ENCODE results near the gene NDEL1. TPM values are rescaled to one million over a fixed set of nuclear protein-coding genes. Genes with fewer than 3 reads are reported as not detected.

NDEL1 gene
- total RNA-seq, 1 experiment from 2014 or later, result 38.4 TPM

DNA sequence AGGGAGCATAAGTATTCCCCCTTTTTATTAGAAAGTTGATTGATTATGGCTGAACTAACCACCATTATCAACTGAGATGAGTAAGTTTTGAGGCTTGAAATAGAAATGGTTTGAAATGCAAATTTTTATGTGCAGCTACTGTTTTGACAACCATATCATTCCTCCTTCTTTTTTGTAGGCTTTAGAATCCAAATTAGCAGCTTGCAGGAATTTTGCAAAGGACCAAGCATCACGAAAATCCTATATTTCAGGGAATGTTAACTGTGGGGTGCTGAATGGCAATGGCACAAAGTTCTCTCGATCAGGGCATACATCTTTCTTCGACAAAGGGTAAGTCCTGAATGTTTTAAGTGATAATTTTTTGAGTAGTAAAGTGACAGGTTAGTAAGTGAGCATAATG is 24.1 kb downstream of the NDEL1 start:
- H3K27me3 Mint-ChIP-seq (ENCODE audit: low read depth), result no peaks in the 10 kb centered on the region
- H3K4me1 Mint-ChIP-seq, result no peaks in the 10 kb centered on the region
- H2BK5ac ChIP-seq (ENCODE audit: insufficient read length, low read length), result no peak overlapping the region
- H3K23ac ChIP-seq (ENCODE audit: insufficient read length, low read depth, low read length), result no peak overlapping the region
- no peak overlapping the region for H3K4me2 ChIP-seq (ENCODE audit: insufficient read depth, insufficient read length, low read length)
- peaks cover 5 to 63% (median 38%) of the 10 kb centered on the region in 3 experiments; a peak in 5 of 7 replicates for H3K36me3 Mint-ChIP-seq (ENCODE audit: insufficient read depth in 1 of 3, low read depth in 3 of 3)
- H3K27ac Mint-ChIP-seq, result no peak overlapping the region
- H3K56ac ChIP-seq (ENCODE audit: insufficient read length, low read depth, low read length), result no peak overlapping the region
- H2BK20ac ChIP-seq (ENCODE audit: low read depth, low read length, poor library complexity, severe bottlenecking), result no peak overlapping the region
- H3K9me3 Mint-ChIP-seq, result no peaks in the 10 kb centered on the region
- H4K8ac ChIP-seq (replicated peaks; ENCODE audit: insufficient read length, low read depth, low read length), result no peak overlapping the region
- no peaks in the 10 kb centered on the region for H4K20me1 ChIP-seq (ENCODE audit: control insufficient read depth, insufficient read depth, insufficient read length)
- H2AFZ ChIP-seq (ENCODE audit: low read length), result no peak overlapping the region
- no peak overlapping the region for H2BK15ac ChIP-seq (ENCODE audit: low read depth, low read length)
- DNase-seq, result no peak
- no peak overlapping the region for H2AK5ac ChIP-seq (ENCODE audit: insufficient read length, low read length)
- H3K79me2 ChIP-seq (ENCODE audit: insufficient read depth, low read length), result no peaks in the 10 kb centered on the region
- no peaks in the 10 kb centered on the region for H3K23me2 ChIP-seq (ENCODE audit: insufficient read length, low read depth, low read length, poor library complexity, severe bottlenecking)
- H3K9me3 ChIP-seq (ENCODE audit: control insufficient read depth, low read depth, low read length), result no peaks in the 10 kb centered on the region
- WGBS (ENCODE audit: extremely low coverage, insufficient read length, low lambda C conversion rate), result no CpG with 5 or more reads among the region's 3 CpGs
- H3T11ph ChIP-seq (ENCODE audit: low read length), result no peak overlapping the region
- no peak overlapping the region for H4K5ac ChIP-seq (ENCODE audit: insufficient read length, low read depth, low read length)
- no peak overlapping the region for H4K91ac ChIP-seq (ENCODE audit: insufficient read length, low read depth, low read length)
- H3K4ac ChIP-seq (ENCODE audit: low read depth, low read length), result no peak overlapping the region
- no peak overlapping the region for H2BK120ac ChIP-seq (ENCODE audit: low read depth, low read length, poor library complexity, severe bottlenecking)
- H3K27ac ChIP-seq (ENCODE audit: insufficient read length, low read depth, low read length), result no peak overlapping the region
- H2BK12ac ChIP-seq (ENCODE audit: insufficient read length, low read depth, low read length), result no peak overlapping the region
- no peak overlapping the region for H3K18ac ChIP-seq (ENCODE audit: insufficient read length, low read depth, low read length)
- no peak overlapping the region for H3K4me3 Mint-ChIP-seq
- no peak overlapping the region for H3K9ac ChIP-seq (ENCODE audit: extremely low read depth, insufficient read length, low read length)
- no peaks in the 10 kb centered on the region for H3K79me1 ChIP-seq (ENCODE audit: insufficient read depth, low read depth, low read length, poor library complexity, severe bottlenecking)
- H3K4me1 ChIP-seq (ENCODE audit: insufficient read depth, low read length), result no peaks in the 10 kb centered on the region
- TF ChIP-seq CTCF (conservative IDR thresholded peaks at IDR 0.05), result no peak
- H3K14ac ChIP-seq (ENCODE audit: insufficient read depth, low read length), result no peak overlapping the region
- H3K27me3 ChIP-seq (ENCODE audit: insufficient read depth, low read length), result no peaks in the 10 kb centered on the region

All from H9 (cell line).